GM18520 (cell line): ENCODE measurements around the gene DNAJB5.

Experiments used
- ATAC-seq: cut with Tn5 transposase; IDR thresholded peaks from one replicate; pipeline ENCODE4 v1.9.1; 2021; ENCODE audit not compliant: unreplicated experiment

Gene DNAJB5

GRCh38 chr9:34983209-34983608, 6.3 kb upstream of the DNAJB5 start:
- ATAC-seq, result no peak

GRCh38 chr9:34984049-34984448, 5.5 kb upstream of the DNAJB5 start:
- ATAC-seq, result no peak

GRCh38 chr9:34985311-34985899, 4.1 kb upstream of the DNAJB5 start:
- no peak for ATAC-seq

DNA sequence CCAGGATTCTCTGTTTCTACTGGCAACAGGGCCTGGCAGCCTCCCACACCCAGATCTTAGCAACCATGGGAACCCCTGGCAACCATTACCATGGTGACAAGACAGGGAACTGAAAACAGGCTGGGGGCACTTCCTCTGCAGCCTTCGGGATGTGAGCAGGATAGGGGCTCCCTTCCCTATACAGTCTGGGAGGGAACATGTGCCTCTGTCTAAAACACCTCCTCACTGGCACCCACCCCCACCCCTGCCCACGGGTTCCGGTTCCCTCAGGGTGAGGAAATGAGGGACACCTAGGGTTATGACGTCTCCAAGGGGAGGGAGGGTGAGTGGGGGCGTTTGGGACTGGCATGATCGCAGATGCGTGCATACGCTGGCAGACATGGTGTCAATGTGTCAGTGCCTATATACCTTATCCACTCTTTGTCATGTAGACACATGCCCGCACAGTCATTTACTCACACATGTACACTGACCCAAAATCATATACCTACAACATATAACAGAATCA, 3.0 kb upstream of the DNAJB5 start:
- no peak for ATAC-seq

DNA sequence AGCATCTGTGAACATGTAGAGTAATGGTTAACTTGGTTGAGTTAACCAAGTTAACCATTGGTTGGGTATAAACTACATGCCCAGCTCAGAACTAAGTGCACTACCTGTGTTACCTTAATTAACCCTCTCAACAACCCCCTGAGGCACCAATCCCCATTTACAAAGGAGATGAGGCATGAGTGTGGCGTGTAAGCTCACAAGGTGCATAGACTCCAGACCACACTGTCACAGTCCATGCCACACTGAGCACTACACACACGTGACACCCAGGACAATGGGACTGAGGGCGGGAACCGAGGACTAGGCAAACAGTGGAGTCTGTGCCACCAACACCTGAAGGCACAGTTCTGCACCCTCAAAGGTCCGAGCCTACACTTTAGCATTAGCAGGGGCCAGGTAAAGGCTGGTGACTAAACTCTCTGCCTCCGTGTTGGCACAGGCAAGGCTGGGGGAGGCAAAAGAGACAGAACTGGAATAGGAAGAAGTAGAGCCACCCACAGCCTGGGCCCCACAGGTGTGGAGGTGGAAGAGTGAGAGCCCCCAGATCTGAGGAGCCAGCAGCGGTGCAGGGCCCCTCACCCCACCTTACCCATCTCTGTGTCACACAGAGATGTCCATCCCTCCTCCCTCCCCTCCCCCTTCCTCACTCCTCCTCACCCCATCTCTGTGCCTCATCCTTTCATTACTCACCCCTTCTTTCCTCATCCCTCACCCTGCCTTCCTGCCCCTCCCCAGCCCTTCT, 2.2 kb upstream of the DNAJB5 start:
- ATAC-seq, result no peak

DNA sequence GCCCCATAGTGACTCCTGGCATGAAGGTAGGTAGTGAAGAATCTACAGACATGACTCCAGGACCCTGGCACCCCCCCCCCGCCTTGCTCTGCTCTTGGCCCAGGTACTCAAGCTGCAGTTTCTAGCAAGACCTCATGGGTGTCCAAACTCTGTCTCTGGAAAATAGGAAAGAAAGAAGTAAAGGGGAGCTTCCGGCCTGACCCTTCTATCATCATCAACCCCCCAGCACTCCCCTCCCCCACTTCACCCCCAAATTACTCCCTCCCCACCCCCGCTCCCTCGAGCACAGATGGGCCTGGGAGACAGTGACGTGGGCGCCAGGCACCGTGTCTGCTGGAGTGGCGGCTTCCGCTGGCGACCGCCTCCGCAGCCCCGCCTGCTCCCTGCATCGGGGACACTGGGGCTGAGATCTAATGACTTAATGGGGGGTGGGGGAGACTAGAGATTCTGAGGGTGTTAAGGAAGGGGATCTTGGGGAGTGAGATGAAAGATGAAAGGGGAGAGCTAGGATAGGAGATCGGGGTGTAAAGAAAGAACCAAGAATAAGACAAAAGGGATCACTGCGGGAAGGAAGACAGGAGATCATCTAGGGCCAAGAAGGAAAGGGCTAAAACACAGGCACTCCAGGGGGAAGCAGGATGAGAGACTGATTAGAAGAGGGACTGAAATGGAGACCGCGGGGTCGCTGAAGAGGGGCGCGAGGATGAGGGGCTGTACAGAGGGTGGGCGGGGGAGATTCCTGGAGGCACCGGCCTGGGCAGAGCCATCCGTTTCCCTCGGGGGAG, 1.1 kb upstream of the DNAJB5 start:
- no peak for ATAC-seq

GRCh38 chr9:34989946-34990635, 546 bp downstream of the DNAJB5 start:
- no peak for ATAC-seq

DNA sequence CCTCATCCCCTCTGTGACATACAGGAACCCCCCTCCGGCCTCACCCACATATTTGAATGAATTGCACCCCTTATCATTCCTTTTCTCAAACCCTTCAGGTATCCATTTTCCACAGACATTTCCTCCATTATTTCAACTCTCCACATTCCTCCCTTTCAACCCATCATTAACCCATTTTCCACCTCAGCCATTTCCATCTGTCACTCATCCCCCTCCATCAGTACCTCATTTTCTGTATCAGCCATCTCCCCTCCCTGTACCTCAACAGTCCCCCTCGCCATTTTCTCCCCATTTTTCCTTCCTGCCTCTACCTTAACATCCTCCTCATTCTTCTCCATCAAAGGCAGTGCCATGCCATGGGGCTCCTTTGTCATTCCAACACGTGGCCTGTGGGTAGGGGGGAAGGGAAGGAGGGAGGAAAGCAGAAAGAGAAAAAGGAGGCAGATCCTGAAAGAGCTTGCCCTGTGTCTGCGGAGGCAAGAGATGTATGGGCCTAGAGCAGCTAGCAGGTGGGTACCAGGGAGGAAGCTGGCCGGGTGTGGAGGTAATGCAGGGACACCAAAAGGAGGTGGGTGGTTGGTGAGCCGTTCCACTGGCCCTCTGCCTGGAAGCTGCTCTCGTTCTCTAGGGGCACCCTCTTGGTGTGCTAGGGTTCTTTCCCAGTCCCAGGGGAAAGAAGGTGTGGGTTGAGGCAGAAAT, 1.5 kb downstream of the DNAJB5 start:
- ATAC-seq, result no peak

DNA sequence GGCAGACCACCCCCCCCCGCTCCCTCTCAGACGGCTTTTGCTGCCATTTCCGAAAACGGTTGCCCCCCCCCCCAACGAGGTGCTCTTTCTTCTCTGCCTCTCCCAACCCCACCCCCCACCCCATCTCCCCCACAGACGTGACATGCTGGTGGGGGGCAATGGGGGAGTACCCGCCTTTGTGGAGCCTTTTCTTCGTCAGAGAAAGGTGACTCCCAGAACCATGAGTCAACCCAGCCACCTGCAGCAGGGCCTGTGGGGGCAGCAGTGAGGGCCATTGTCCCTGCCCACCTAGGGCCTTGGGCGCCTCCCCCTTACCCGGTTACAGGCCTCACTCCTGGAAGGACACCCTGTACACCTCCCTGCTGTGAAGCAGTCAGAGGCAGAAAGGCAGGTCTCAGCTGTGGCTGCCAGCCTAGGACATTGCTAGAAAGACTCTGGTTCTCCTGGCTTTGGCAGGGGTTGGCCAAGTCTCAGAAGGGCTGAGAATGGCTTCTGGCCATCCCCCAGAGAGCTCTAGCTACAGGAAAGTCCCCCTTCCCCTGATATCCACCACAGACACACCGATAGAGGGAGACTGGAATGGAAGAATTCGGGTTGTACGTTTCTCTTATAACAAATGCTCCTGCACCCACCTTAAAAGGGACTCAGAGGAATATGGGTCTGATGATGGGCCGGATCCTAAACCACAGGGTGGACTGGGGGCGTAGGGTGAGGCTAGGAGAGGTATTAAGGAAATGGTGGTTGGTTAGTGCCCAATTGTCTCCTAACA, 2.2 kb downstream of the DNAJB5 start:
- no peak for ATAC-seq

GRCh38 chr9:34992376-34992951, 2.9 kb downstream of the DNAJB5 start:
- ATAC-seq, result no peak

GRCh38 chr9:34993502-34994259, 4.1 kb downstream of the DNAJB5 start:
- ATAC-seq, result no peak

- ATAC-seq, result no peak
Observed at GRCh38 chr9:34994260-34994899, 4.8 kb downstream of the DNAJB5 start.

GRCh38 chr9:34994900-34995669, 5.5 kb downstream of the DNAJB5 start:
- no peak for ATAC-seq

GRCh38 chr9:34995670-34996060, 6.1 kb downstream of the DNAJB5 start:
- no peak for ATAC-seq

- ATAC-seq, result no peak
Observed at GRCh38 chr9:34996181-34996904, 6.8 kb downstream of the DNAJB5 start.

DNA sequence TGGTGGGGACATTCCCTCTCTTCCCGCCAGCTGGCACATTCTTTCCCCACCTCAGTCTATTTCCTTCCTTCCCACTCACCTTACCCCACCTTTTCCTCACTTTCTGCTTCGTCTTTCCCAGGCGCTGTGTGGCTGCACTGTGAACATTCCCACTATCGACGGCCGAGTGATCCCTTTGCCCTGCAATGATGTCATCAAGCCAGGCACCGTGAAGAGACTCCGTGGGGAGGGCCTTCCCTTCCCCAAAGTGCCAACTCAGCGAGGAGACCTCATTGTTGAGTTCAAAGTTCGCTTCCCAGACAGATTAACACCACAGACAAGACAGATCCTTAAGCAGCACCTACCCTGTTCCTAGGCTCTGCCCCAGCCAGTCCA, 7.3 kb downstream of the DNAJB5 start:
- no peak for ATAC-seq

DNA sequence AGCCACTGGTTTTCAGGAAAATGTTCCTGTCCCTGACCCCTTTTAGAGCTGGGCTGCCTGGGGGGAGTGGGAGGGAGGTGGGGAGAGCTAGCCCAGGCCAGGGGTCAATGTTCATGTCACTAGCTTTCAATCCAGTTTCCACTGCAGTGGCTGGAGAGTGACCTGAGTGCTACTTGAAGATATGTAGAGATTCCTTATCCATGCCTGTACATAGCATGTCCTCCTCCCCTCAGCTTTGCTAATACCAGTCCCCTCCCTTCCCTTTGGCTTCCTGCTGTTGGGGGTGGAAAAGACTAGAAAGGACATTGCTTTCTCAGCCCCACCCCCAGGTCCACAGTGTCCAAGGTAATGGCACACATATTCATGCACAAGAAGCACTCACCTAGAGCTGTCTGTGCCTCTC, 7.8 kb downstream of the DNAJB5 start:
- no peak for ATAC-seq
